ENCODE data around the gene ZDHHC8.

DNA sequence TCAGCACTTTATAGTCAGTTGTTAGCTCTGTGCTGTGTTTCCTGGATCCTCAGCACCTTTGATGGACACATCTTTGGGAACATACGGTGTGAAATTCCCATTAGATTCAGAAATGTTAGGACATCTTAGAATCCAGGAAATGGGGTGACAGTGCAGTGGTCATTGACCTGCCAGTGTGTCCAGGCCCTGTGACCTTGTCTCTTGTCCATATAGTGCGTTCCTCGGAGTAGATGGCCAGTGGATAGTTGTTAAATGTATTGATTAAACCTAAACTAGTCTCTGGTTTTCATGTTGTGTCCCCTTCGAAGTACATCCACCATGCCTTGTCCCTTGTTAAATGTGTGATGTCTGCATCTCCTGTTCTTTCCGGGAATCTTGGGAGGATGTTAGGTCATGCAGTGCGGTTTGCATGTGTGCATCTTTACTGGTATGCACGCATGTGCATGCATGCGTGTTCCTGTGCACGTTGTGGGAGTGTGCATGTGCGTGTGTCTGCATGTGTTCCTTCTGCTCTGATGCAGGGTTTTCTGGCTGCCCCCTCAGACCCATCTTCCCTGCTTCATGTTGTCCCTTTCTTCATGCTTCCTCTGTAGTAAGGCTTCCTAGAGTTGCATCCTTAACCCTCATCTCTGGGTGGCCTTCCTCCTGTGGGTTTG lies 47.6 kb upstream of the ZDHHC8 start:
- TF ChIP-seq CTCF (IDR thresholded peaks at IDR 0.05) (no peak), POLR2A (IDR thresholded peaks at IDR 0.05) (no peak)
